GM18909 (cell line): ENCODE data around the gene UGT1A4.

ENCODE experiments used
- ATAC-seq: cut with Tn5 transposase; IDR thresholded peaks from one replicate; pipeline ENCODE4 v1.9.1; 2021; ENCODE audit warnings: mild to moderate bottlenecking; ENCODE audit not compliant: unreplicated experiment, poor library complexity

UGT1A4 gene

GRCh38 chr2:233718552-233718951, at the start of gene UGT1A4:
TSS of gene UGT1A4 (plus strand) at chr2:233718736. CDS start at chr2:233718821, 85 bp downstream.
- no peak for ATAC-seq

DNA sequence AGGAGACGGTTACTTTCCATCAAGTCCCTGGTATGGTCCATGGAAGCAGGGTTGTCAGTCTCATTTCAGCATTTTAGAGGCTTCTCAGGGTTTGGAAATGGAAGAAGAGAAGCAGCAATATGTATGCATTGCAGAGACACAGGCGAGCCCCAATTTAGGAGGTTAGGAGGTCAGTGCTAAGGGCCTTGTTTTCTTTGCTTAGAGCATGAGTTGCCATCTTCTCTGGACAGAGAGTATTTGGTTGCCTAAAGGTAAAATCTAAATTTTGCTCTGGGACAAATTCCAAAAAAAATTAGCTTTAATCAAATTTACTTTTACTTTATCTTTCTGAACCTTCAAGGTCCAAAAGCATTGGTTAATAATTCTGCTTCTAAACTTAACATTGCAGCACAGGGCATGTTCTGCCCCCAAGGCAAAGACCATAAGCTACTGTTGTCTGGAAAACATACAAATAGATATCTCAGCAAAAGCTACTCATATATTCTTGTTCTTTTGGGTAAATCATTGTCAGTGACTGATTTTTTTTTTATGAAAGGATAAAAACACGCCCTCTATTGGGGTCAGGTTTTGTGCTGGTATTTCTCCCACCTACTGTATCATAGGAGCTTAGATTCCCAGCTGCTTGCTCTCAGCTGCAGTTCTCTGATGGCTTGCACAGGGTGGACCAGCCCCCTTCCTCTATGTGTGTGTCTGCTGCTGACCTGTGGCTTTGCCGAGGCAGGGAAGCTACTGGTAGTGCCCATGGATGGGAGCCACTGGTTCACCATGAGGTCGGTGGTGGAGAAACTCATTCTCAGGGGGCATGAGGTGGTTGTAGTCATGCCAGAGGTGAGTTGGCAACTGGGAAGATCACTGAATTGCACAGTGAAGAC, 47.0 kb upstream of the UGT1A4 start, which contains the start of gene UGT1A9:
UGT1A9 (plus strand) TSS at position 609 of the 872 bp plus-strand sequence; CDS start at position 646, 37 bp downstream.
- no peak for ATAC-seq

DNA sequence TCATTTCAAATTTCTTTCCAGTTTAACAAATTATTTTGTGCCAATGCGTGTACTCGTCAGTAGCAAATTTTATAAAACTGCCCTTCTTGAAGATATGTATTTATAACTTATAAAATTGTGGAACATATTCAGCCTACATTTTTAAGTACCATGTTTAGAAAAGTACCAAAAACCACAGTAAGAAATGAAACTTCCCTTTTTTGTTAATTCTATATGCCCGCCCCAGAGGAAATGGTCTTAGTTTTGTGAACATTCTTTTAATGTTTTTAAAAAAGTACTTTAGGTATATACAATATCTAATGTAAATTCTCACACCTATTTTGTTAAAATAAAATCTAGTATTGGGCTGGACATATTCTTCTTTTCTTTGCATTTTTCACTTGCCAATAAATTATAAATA, 45.6 kb upstream of the UGT1A4 start:
- no peak for ATAC-seq

- no peak for ATAC-seq
These were observed 44.6 kb upstream of the UGT1A4 start for GRCh38 chr2:233673896-233674295.

DNA sequence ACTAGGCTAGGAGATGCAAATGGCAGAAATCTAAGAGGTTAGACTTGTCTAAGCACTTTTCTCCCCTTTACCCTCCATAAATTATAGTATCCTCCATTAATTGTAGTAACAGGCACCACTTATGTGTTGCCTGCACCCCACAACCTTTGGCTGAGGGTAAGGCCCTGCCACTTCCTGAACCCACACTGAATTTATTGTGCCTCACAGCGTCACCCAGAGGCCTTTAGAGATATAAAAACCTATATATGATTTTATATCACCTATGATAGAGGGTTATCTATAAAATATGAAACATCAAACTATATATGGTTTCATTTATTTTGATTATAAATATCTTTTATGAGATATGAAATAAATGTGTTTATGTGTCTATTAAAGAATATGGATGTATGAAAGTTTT, 44.2 kb upstream of the UGT1A4 start:
- no peak for ATAC-seq

DNA sequence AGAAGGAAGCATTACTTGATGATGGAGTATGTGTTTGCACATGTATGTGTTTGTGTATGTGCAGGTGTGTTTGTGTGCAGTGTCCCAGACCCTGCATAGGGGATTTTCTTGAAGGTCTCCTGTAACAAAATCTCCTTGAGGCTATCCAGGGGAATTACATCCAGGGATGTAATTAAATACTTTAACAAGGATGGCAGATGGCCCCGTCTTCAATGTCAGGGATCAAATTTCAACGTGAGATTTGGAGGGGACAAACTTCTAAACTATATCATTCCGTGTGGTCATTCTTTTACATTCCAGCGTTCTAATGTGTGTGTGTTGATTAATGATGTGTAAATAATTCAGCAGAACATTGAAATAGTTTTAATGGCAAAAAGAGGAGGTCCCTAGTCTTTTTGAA, 43.5 kb upstream of the UGT1A4 start:
- ATAC-seq = no peak

DNA sequence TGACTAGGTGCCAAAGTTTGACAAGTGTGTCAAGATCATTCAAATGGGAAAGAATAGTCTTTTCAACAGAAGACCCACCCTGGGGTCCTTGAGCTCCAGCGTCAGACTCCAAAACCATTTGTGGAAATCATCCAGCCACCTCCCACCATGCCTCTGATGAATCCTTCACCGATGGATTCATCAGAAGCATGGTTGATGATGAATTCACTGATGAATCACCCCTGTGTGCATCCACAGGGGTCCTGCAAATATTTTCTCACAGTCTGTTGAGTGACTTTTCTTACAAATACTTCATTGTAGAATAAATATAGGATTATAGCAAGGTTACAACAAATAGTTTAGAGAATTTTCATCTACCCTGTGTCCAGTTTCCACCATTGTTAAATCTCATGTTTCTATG, 42.5 kb upstream of the UGT1A4 start:
- no peak for ATAC-seq

DNA sequence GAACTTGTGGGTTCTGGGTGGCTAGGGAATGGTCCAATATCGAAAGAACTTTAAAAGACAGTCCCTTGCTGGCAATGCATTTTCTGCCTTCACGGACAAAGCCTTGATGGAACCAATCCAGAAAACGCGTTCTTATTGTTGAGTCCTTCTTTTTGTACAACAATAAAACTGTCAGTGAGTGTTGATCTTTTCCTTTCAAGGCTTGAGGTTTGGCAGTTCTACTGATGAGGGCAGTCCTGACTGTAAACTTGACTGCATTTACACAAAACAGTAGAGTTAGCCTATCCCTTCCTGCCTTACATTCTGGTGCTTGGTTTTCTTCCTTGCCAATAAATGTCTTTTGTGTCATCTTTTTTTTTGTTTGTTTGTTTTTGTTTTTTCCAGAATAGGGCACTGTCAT, 39.3 kb upstream of the UGT1A4 start:
- ATAC-seq = no peak

DNA sequence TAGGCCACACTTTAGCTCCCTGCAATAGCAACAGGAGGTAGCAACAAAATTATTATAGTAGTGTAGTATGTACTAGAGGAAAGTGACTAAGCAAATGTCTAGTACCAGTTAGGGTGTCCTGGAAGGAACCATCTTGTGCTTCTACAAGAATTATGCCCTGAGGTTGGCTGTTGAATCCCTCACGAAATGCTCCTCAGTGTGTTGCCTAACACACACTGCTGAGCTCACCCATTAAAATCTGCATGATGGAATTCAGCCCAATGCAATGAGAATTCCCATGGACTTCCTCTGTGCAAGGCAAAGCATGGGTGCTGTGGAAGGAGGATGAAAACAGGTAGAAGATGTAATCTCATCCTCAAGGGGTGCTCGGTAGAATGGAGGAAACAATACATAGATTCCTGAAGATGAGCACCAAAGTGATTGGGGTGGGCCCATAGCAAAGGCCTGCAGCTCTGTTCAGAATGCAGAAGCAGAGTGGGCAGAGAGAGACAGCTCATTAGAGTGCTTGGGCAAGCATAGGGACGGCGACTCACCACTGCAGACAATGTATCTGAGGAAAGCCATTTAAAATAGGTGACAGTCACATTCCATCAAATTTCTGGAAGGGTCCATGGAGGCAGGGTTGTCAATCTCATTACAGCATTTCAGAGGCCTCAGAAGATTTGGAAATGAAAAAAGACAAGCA, 38.0 kb upstream of the UGT1A4 start:
- no peak for ATAC-seq

DNA sequence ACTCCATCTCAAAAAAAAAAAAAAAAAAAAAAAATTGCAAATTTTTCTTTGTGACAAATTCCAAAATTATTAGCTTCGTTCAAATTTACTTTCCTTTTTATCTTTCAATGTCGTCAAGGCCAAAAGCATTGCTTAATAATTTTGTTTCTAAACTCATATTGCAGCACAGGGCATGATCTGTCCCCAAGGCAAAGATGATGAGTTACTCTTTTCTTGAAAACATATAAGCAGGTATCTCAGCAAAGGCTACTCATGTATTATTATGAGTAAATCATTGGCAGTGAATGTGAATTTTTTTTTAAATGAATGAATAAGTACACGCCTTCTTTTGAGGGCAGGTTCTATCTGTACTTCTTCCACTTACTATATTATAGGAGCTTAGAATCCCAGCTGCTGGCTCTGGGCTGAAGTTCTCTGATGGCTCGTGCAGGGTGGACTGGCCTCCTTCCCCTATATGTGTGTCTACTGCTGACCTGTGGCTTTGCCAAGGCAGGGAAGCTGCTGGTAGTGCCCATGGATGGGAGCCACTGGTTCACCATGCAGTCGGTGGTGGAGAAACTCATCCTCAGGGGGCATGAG, 36.9 kb upstream of the UGT1A4 start, which contains the start of gene UGT1A7:
UGT1A7 (plus strand) TSS at position 381 of the 579 bp plus-strand sequence; CDS start at position 418, 37 bp downstream.
- ATAC-seq = no peak

DNA sequence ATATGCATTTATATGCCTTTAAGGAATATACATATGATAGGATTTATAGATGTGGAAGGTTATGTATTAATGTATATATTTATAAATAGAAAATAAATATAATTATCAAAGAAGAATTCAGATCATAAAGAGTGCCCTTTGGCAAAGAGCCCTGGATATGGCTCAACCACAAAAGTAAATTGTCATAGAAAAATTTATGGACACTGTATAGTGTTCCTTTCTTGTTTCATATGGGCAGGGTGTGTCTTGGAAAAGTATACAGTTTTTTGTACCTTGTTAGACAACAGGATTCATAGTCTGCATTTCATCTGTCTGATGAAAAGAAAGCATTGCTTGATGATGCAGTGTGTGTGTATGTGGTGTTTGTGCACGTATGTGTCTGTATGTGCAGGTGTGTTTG, 33.9 kb upstream of the UGT1A4 start:
- ATAC-seq = no peak

DNA sequence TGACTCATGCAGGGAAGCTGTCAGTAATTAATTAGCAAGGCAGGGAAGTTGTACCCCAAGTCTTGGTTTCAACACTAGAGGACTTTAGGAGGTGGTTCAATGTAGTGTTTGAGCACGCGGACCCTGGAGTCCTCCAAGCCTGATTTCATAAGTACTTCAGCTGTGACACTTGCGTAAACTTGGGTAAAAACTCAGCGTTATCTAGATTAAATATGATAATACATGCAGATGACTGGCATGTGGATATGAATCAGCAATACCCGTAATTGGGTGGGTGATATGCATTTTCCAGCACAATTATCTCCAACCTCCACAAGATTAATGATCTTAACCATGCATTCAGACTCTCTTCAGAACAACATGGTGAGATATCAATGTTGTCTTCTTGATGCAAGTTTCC, 31.6 kb upstream of the UGT1A4 start:
- ATAC-seq = no peak

- no peak for ATAC-seq
These were observed 30.2 kb upstream of the UGT1A4 start for GRCh38 chr2:233688341-233688740.

- no peak for ATAC-seq
These were observed 29.5 kb upstream of the UGT1A4 start for GRCh38 chr2:233689031-233689430.

- no peak for ATAC-seq
These were observed 29.0 kb upstream of the UGT1A4 start for GRCh38 chr2:233689501-233689900.

DNA sequence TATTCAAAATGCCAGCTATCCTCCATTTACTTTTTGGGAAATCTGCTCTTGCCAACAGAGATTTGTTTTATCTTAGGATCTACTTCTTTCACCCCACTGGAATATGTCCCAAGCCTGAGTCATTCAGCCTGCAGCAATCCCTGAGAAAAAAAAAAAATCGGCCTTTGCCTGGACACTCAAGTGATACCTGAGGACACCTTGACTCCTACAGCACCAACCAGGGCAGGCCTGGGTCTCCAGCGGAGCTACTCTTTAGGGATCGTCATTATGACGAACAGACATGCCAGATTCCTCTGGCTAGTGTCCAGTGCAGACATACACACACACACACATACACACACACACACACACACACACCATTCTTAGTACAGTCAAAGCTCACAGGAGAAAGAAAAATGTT, 28.1 kb upstream of the UGT1A4 start:
- no peak for ATAC-seq

GRCh38 chr2:233691443-233692433, 26.8 kb upstream of the UGT1A4 start:
- ATAC-seq = no peak

DNA sequence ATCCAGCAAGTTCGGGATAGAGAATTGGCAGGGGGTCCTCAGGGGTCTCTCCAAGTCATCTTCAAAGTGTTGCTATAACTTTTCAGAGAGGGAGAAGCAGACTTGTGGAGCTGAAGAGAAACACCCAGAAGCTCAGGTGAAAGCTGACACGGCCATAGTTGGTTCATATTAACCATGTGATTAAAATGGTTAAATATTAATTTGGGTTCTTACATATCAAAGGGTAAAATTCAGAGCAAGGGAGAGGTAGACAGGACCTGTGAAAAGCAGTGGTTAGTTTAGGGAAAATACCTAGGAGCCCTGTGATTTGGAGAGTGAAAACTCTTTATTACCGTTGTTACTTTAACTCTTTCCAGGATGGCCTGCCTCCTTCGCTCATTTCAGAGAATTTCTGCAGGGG, 25.9 kb upstream of the UGT1A4 start, which contains the start of gene UGT1A6:
UGT1A6 (plus strand) TSS at position 243 of the 400 bp plus-strand sequence; CDS start at position 358, 115 bp downstream.
- ATAC-seq = no peak

DNA sequence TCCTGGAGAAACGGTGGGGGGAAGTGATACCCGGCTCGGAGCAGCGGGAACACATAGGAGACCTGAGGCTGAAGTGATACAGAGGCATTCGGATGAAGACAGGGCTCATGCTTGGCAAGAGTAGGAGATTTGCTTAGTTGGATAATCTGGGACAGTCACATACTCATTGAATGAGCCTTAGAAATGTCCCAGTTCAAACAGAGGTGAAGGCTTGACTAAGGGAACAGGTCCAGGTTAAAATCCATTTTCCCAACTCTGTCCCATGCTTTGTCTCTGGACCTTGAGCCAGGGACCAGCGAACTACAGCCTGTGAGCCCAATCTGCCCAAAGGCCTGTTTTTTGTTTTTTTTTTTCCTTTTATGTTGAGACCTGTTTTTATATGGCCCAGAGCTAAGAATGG, 24.6 kb upstream of the UGT1A4 start:
- no peak for ATAC-seq

GRCh38 chr2:233698740-233699139, 19.8 kb upstream of the UGT1A4 start:
- ATAC-seq = no peak
